Panc1 (cell line): ENCODE data around the gene PLEKHG2.

Experiments
- CTCF ChIP-seq: fragments of 450-650 bp; IDR thresholded peaks from 2 replicates; pipeline ENCODE4 v1.5.1; 2017; ENCODE audit warnings: mild to moderate bottlenecking
- POLR2AphosphoS5 ChIP-seq: IDR thresholded peaks from 2 replicates; pipeline ENCODE4 v1.6.1; 2012; ENCODE audit warnings: mild to moderate bottlenecking, low read depth, low read length, moderate library complexity
- SIN3A ChIP-seq: IDR thresholded peaks from 2 replicates; pipeline ENCODE4 v1.6.1; 2012; ENCODE audit warnings: low read depth, mild to moderate bottlenecking, low read length, moderate library complexity, borderline replicate concordance; ENCODE audit not compliant: insufficient read depth

DNA sequence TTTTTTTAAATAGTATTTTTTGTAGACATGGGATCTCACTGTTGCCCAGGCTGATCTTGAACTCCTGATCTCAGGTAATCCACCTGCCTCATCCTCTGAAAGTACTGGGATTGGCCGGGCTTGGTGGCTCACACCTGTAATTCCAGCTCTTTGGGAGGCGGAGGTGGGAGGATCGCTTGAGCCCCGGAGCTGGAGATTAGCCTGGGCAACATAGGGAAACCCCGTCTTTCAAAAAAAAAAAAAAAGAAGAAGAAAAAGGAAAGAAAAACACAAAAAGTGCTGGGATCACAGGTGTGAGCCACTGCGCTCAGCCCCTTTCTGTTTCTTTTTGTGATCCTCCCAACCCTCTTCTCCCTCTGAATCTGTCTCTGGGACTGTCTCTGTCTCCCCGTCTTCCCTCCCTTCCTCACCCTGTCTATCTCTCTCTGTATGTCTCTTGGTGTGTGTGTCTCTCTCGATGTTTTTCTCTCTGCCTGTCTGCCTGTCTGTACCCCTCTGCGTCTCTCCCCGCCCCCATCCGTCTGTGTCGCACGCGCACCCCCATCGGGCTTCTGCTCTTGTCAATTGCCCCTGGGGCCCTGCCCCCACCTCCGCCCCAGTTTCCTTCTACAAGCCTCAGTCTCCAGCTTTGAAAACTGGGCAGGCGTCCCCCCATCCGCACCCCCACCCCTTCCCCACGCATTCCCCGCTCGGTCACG lies 6.4 kb upstream of the PLEKHG2 start:
- no peak for TF ChIP-seq CTCF
- no peak for TF ChIP-seq POLR2AphosphoS5
- TF ChIP-seq SIN3A: no peak
